IMR-90 (cell line): ENCODE measurements around the gene KLF13. TPM values are rescaled to one million over a fixed set of nuclear protein-coding genes. Genes with fewer than 3 reads are reported as not detected.

Experiments used
- ATAC-seq: fragments of 200-7000 bp; cut with Tn5 transposase; 2 replicates; pipeline ENCODE4 v1.9.1; 2020; ENCODE audit warnings: low read depth, mild to moderate bottlenecking, moderate library complexity
- BruUV-seq: library from RNA; stranded (reverse); fragments of 400-500 nt; replicated peaks from 2 replicates; lab custom pipeline; 2021; lab: Mats Ljungman, UMichigan
- CTCF ChIA-PET: fragments of 300-600 bp; formaldehyde crosslinking; extraction: SDS; loops from one replicate; lab custom pipeline; 2021; ENCODE audit warnings: antibody characterized with exemption; lab: Yijun Ruan, JAX
- POLR2A ChIA-PET: fragments of 300-600 bp; sonication (Branson Sonifier 250); formaldehyde crosslinking; loops from one replicate; lab custom pipeline; 2022; ENCODE audit warnings: antibody characterized with exemption; ENCODE audit not compliant: unreplicated experiment; lab: Charles Lee
- DNase-seq: peaks from one replicate; pipeline ENCODE4 v3.0.0; 2013
- H2AFZ ChIP-seq: replicated peaks from 2 replicates; pipeline ENCODE3; 2013; ENCODE audit warnings: low read length, mild to moderate bottlenecking; ENCODE audit not compliant: poor library complexity
- H2AK5ac ChIP-seq: 2 replicates; pipeline ENCODE4 v1.6.1; 2013; ENCODE audit warnings: low read depth, low read length, inconsistent platforms
- H2AK9ac ChIP-seq: replicated peaks from 2 replicates; pipeline ENCODE3; 2013; ENCODE audit warnings: mild to moderate bottlenecking, low read depth, low read length, moderate library complexity; ENCODE audit not compliant: poor library complexity
- H2BK120ac ChIP-seq: 2 replicates; pipeline ENCODE4 v1.6.1; 2013; ENCODE audit warnings: low read depth, low read length, inconsistent platforms
- H2BK15ac ChIP-seq: 3 replicates; pipeline ENCODE4 v1.6.1; 2013; ENCODE audit warnings: low read depth, low read length, inconsistent platforms
- H2BK20ac ChIP-seq: 2 replicates; pipeline ENCODE4 v1.6.1; 2013; ENCODE audit warnings: low read depth, mild to moderate bottlenecking, inconsistent platforms, low read length, moderate library complexity
- H2BK5ac ChIP-seq: 2 replicates; pipeline ENCODE4 v1.6.1; 2013; ENCODE audit warnings: mild to moderate bottlenecking, low read depth, low read length, inconsistent platforms; ENCODE audit not compliant: poor library complexity, severe bottlenecking
- H3K14ac ChIP-seq: replicated peaks from 2 replicates; pipeline ENCODE4 v1.6.1; 2013; ENCODE audit warnings: low read depth, low read length, inconsistent platforms
- H3K18ac ChIP-seq: 2 replicates; pipeline ENCODE4 v1.6.1; 2013; ENCODE audit warnings: low read depth, low read length, control low read depth
- H3K23ac ChIP-seq: 2 replicates; pipeline ENCODE4 v1.6.1; 2013; ENCODE audit warnings: low read depth, low read length, inconsistent platforms
- H3K27ac ChIP-seq: 2 replicates; pipeline ENCODE4 v1.5.1; 2013; ENCODE audit warnings: mild to moderate bottlenecking, control low read depth, low read length; ENCODE audit not compliant: insufficient read depth
- H3K27me3 ChIP-seq: 2 replicates; pipeline ENCODE4 v1.6.1; 2013; ENCODE audit warnings: low read length; ENCODE audit not compliant: control insufficient read depth, insufficient read depth
- H3K36me3 ChIP-seq: 2 replicates; pipeline ENCODE4 v1.6.1; 2013; ENCODE audit warnings: low read length, mixed read lengths; ENCODE audit not compliant: control insufficient read depth, insufficient read depth
- H3K4ac ChIP-seq: 2 replicates; pipeline ENCODE4 v1.6.1; 2013; ENCODE audit warnings: low read depth, low read length, inconsistent platforms
- H3K4me1 ChIP-seq: 2 replicates; pipeline ENCODE4 v1.6.1; 2013; ENCODE audit warnings: low read length, mixed read lengths; ENCODE audit not compliant: control insufficient read depth, insufficient read depth
- H3K4me2 ChIP-seq: 2 replicates; pipeline ENCODE4 v1.6.1; 2013; ENCODE audit warnings: low read depth, mild to moderate bottlenecking, control low read depth, low read length, moderate library complexity
- H3K4me3 ChIP-seq: 2 replicates; pipeline ENCODE4 v1.5.1; 2013; ENCODE audit warnings: low read depth, mild to moderate bottlenecking, control low read depth, low read length, moderate library complexity; ENCODE audit not compliant: insufficient read depth
- H3K56ac ChIP-seq: 2 replicates; pipeline ENCODE4 v1.6.1; 2013; ENCODE audit warnings: low read length, inconsistent platforms; ENCODE audit not compliant: insufficient read depth; ENCODE audit errors: extremely low read depth
- H3K79me1 ChIP-seq, 2 experiments: 2 replicates each; pipeline ENCODE4 v1.6.1; 2013; ENCODE audit warnings: low read length in 2 of 2, inconsistent platforms in 1 of 2, low read depth in 1 of 2
- H3K9ac ChIP-seq: 2 replicates; pipeline ENCODE4 v1.6.1; 2013; ENCODE audit warnings: low read depth, low read length, control low read depth
- H3K9me1 ChIP-seq: 2 replicates; pipeline ENCODE4 v1.6.1; 2013; ENCODE audit warnings: low read length, inconsistent platforms; ENCODE audit not compliant: insufficient read depth
- H3K9me3 ChIP-seq: 2 replicates; pipeline ENCODE4 v1.6.1; 2013; ENCODE audit warnings: low read length; ENCODE audit not compliant: control insufficient read depth, insufficient read depth
- H4K20me1 ChIP-seq: 2 replicates; pipeline ENCODE4 v1.6.1; 2013; ENCODE audit warnings: low read length, inconsistent platforms; ENCODE audit not compliant: insufficient read depth
- H4K5ac ChIP-seq: 2 replicates; pipeline ENCODE4 v1.6.1; 2013; ENCODE audit warnings: mild to moderate bottlenecking, low read depth, low read length, control low read depth
- H4K8ac ChIP-seq, 2 experiments: 2 replicates each; pipeline ENCODE4 v1.6.1; 2013; ENCODE audit warnings: low read depth in 2 of 2, low read length in 2 of 2, control low read depth in 1 of 2, inconsistent platforms in 1 of 2
- H4K91ac ChIP-seq: 2 replicates; pipeline ENCODE4 v1.6.1; 2013; ENCODE audit warnings: low read depth, low read length, inconsistent platforms; ENCODE audit not compliant: insufficient read depth
- WGBS, 2 experiments: methylation state at CpG; one replicate each; pipeline versions ENCODE4 v1.1.5 to v1.1.7; 2013; ENCODE audit warnings: missing lambda C conversion rate in 2 of 2; ENCODE audit not compliant: insufficient read length in 1 of 2; ENCODE audit errors: extremely low coverage in 2 of 2; 5-methylcytosine and 5-hydroxymethylcytosine counted together
- dilution Hi-C: fragments of 300-500 bp; cut with HindIII; formaldehyde crosslinking; loops from one replicate; pipeline ENCODE4 v1.14.3; 2018; ENCODE audit warnings: low sequenced_read_pairs; ENCODE audit not compliant: unreplicated experiment
- in situ Hi-C: fragments of 300-500 bp; cut with MboI; formaldehyde crosslinking; loops from 3 replicates; pipeline ENCODE4 v1.14.3; 2019; ENCODE audit warnings: low sequenced_read_pairs, inconsistent platforms, mixed read lengths
- intact Hi-C: fragments of 100-400 bp; cut with micrococcal nuclease; formaldehyde crosslinking; loops from 2 replicates; pipeline ENCODE4 v1.10.0; 2022
- polyA plus RNA-seq, 3 experiments: library from polyadenylated mRNA; depleted of rRNA; stranded (reverse); fragments of >200 nt; gene quantifications; 2 replicates each; pipeline ENCODE4 v1.2.3, GENCODE V29; 2012; ENCODE audit warnings: low replicate concordance in 1 of 3
- total RNA-seq: library from RNA; depleted of rRNA; stranded (reverse); fragments of >200 nt; gene quantifications from 2 replicates; pipeline ENCODE4 v1.2.3, GENCODE V29; 2012
- TF ChIP-seq, protein P1 (sequence below): conservative IDR thresholded peaks from 2 replicates; pipeline ENCODE4 v1.5.1; 2012; ENCODE audit warnings: mild to moderate bottlenecking, low read depth, low read length, improper control_type of control experiment

The KLF13 gene
- total and polyA plus RNA-seq, 2 of the 4 experiments (the other 2 are of a cell fraction): 9.5 to 10.6 TPM

DNA sequence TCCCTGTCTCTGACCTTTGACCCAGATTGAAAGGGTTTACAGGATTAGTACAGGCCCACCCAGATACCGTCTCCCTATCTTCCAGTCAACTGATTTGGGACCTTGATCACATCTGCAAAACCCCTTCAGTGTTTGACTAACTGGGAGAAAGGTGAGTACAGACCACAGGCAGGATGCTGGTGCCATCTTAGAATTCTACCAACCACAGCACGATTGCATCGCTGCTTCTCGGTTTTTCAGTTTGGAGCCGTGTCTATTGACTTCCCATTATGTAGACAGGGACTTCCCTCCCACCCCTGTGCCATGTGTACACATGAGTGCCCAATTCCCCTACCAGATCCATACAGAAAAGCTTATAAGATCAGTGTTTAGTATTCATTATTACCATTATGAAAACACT is 6.6 kb upstream of the KLF13 start:
- H4K5ac ChIP-seq: no peak overlapping the region
- H4K8ac ChIP-seq: no peak overlapping the region
- H3K18ac ChIP-seq: no peak overlapping the region
- H3K9me3 ChIP-seq: peaks cover 6% of the 10 kb centered on the region
- H3K56ac ChIP-seq: no peak overlapping the region
- no CpG with 5 or more reads among the region's 5 CpGs for WGBS, 2 experiments
- no peaks in the 10 kb centered on the region for H3K36me3 ChIP-seq
- no peak overlapping the region for H2AK5ac ChIP-seq
- peaks cover 25% of the 10 kb centered on the region for H3K27me3 ChIP-seq
- CTCF ChIA-PET: interaction anchor here (1.2 kb wide), 1 partner anchor 170 kb away, joined by 3 read pairs; no protein-coding TSS in a partner anchor
- no peak overlapping the region for H2BK20ac ChIP-seq
- no peak overlapping the region for H2BK15ac ChIP-seq
- no peak overlapping the region for H3K4ac ChIP-seq
- peaks cover 2% of the 10 kb centered on the region; the same call in 1 of the 2 replicates for H3K4me1 ChIP-seq
- H3K4me3 ChIP-seq: no peak overlapping the region
- no peak overlapping the region for H3K27ac ChIP-seq
- DNase-seq (no peak), ATAC-seq (no peak)
- H2BK120ac ChIP-seq: no peak overlapping the region
- no peaks in the 10 kb centered on the region for H4K20me1 ChIP-seq
- no peak overlapping the region for H2BK5ac ChIP-seq
- H2AK9ac ChIP-seq: no peak overlapping the region
- no peak overlapping the region for H3K9ac ChIP-seq
- intact Hi-C loops (loop anchor here (10.0 kb wide), 1 partner anchor 325 kb away; the partner anchor contains the start of gene MTMR10), in situ Hi-C loops (loop anchor here (10.0 kb wide), 1 partner anchor 165 kb away; no protein-coding TSS in a partner anchor), dilution Hi-C loops (no loop called here)
- BruUV-seq: no TSS peak
- no peak overlapping the region for H3K23ac ChIP-seq
- H3K4me2 ChIP-seq: no peak overlapping the region
- H4K91ac ChIP-seq: no peak overlapping the region
- peaks cover 5% of the 10 kb centered on the region; the same call in 1 of the 2 replicates for H3K9me1 ChIP-seq
- H3K79me1 ChIP-seq: peaks cover 8% of the 10 kb centered on the region in 2 experiments
- TF ChIP-seq, protein P1, sequence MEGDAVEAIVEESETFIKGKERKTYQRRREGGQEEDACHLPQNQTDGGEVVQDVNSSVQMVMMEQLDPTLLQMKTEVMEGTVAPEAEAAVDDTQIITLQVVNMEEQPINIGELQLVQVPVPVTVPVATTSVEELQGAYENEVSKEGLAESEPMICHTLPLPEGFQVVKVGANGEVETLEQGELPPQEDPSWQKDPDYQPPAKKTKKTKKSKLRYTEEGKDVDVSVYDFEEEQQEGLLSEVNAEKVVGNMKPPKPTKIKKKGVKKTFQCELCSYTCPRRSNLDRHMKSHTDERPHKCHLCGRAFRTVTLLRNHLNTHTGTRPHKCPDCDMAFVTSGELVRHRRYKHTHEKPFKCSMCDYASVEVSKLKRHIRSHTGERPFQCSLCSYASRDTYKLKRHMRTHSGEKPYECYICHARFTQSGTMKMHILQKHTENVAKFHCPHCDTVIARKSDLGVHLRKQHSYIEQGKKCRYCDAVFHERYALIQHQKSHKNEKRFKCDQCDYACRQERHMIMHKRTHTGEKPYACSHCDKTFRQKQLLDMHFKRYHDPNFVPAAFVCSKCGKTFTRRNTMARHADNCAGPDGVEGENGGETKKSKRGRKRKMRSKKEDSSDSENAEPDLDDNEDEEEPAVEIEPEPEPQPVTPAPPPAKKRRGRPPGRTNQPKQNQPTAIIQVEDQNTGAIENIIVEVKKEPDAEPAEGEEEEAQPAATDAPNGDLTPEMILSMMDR: no peak
- POLR2A ChIA-PET: no interaction called here
- H3K14ac ChIP-seq: no peak overlapping the region
- no peak overlapping the region for H2AFZ ChIP-seq
